HepG2 (cell line): ENCODE data around the gene SLC4A11. TPM values are rescaled to one million over a fixed set of nuclear protein-coding genes. Genes with fewer than 3 reads are reported as not detected.
A peak's percentile ranks its signal among the peaks of the same experiment; 100 is the strongest.

Source experiments
- JUN ChIP-seq: sonication (generic); formaldehyde crosslinking; IDR thresholded peaks from 2 replicates; pipeline ENCODE4 v1.4.0; 2020; ENCODE audit warnings: mild to moderate bottlenecking, missing genetic modification reagents
- JUNB ChIP-seq: sonication (generic); formaldehyde crosslinking; IDR thresholded peaks from 2 replicates; pipeline ENCODE4 v1.8.0; 2022; ENCODE audit warnings: missing genetic modification reagents, mild to moderate bottlenecking, borderline replicate concordance
- SMARCE1 ChIP-seq: fragments of 450-650 bp; IDR thresholded peaks from 2 replicates; pipeline ENCODE4 v1.6.1; 2017; ENCODE audit warnings: borderline replicate concordance
- SP1 ChIP-seq, 2 experiments: fragments of 450-650 bp in 1 of 2; sonication (generic) in 1 of 2; formaldehyde crosslinking in 1 of 2; IDR thresholded peaks; 2 replicates each; pipeline versions ENCODE4 v1.4.0 to v1.6.1; 2016 to 2020; ENCODE audit warnings: missing genetic modification reagents in 1 of 2
- TBX3 ChIP-seq: fragments of 450-650 bp; IDR thresholded peaks from 2 replicates; pipeline ENCODE4 v1.6.1; 2017; ENCODE audit warnings: antibody characterized with exemption, mild to moderate bottlenecking, inconsistent platforms, borderline replicate concordance
- TCF12 ChIP-seq, 2 experiments: fragments of 450-650 bp in 1 of 2; sonication (generic) in 1 of 2; formaldehyde crosslinking in 1 of 2; IDR thresholded peaks; 2 replicates each; pipeline versions ENCODE4 v1.6.1 to v1.8.0; 2017 to 2022; ENCODE audit warnings: antibody characterized with exemption in 1 of 2, mild to moderate bottlenecking in 1 of 2, missing genetic modification reagents in 1 of 2, moderate library complexity in 1 of 2
- TOE1 ChIP-seq: sonication (generic); formaldehyde crosslinking; IDR thresholded peaks from 2 replicates; pipeline ENCODE4 v1.4.0; 2020; ENCODE audit warnings: mild to moderate bottlenecking, missing genetic modification reagents
- TRAFD1 ChIP-seq: sonication (generic); formaldehyde crosslinking; IDR thresholded peaks from 2 replicates; pipeline ENCODE4 v1.5.1; 2020; ENCODE audit warnings: missing genetic modification reagents, mild to moderate bottlenecking, borderline replicate concordance
- ZBTB39 ChIP-seq: sonication (generic); formaldehyde crosslinking; IDR thresholded peaks from 2 replicates; pipeline ENCODE4 v1.5.0; 2020; ENCODE audit warnings: missing genetic modification reagents
- ZNF142 ChIP-seq: sonication (generic); formaldehyde crosslinking; IDR thresholded peaks from 2 replicates; pipeline ENCODE4 v1.4.0; 2020; ENCODE audit warnings: missing genetic modification reagents
- ZNF451 ChIP-seq: sonication (generic); formaldehyde crosslinking; IDR thresholded peaks from 2 replicates; pipeline ENCODE4 v1.5.0; 2020; ENCODE audit warnings: mild to moderate bottlenecking, missing genetic modification reagents
- ZNF644 ChIP-seq: IDR thresholded peaks from 2 replicates; pipeline ENCODE4 v1.6.1; 2016; ENCODE audit warnings: low read depth
- ZNF691 ChIP-seq: sonication (generic); formaldehyde crosslinking; IDR thresholded peaks from 2 replicates; pipeline ENCODE4 v1.4.0; 2020; ENCODE audit warnings: missing genetic modification reagents, low read depth, mild to moderate bottlenecking, borderline replicate concordance
- ZNF776 ChIP-seq: sonication (generic); formaldehyde crosslinking; IDR thresholded peaks from 2 replicates; pipeline ENCODE4 v1.4.0; 2020; ENCODE audit warnings: mild to moderate bottlenecking, missing genetic modification reagents
- ZNF780A ChIP-seq: sonication (generic); formaldehyde crosslinking; IDR thresholded peaks from 2 replicates; pipeline ENCODE4 v1.8.0; 2022; ENCODE audit warnings: mild to moderate bottlenecking, missing genetic modification reagents, moderate library complexity
- polyA plus RNA-seq, 8 experiments: library from polyadenylated mRNA; depleted of rRNA in 3 of 8; stranded (reverse) in 7 of 8; unstranded in 1 of 8; fragments of >200 nt; fragmentation: Illumina TruSeq in 4 of 8; extraction: Trizol in 4 of 8; gene quantifications; 2 replicates each; pipeline versions ENCODE4 v1.2.1 to v1.2.3, GENCODE V29; 2011 to 2016; ENCODE audit warnings: low read depth in 4 of 8, missing spikeins in 1 of 8, mixed read lengths in 1 of 8; ENCODE audit not compliant: insufficient read depth in 1 of 8
- total RNA-seq, 5 experiments: library from RNA; depleted of rRNA; stranded (reverse); fragments of >200 nt; fragmentation: Illumina TruSeq; extraction: Trizol; gene quantifications; 2 replicates each; pipeline ENCODE4 v1.2.3, GENCODE V29; 2016; ENCODE audit warnings: low read depth in 1 of 5

Gene SLC4A11
- total and polyA plus RNA-seq, 2 of the 13 experiments (the other 11 are each of a cell fraction or from before 2014, with no cell fraction given) = 3.9 to 27.0 TPM

- TF ChIP-seq TRAFD1 (CRISPR knock-in tag) (no peak), TBX3 (no peak), ZNF691 (CRISPR knock-in tag) (0 out of 2 replicates have a peak, but pooled peaks have one; percentile 10), ZNF780A (no peak), ZNF644 (CRISPR knock-in tag) (no peak), TOE1 (CRISPR knock-in tag) (no peak), TCF12 (IDR thresholded peaks at IDR 0.05) (no peak), TCF12 (CRISPR knock-in tag; IDR thresholded peaks at IDR 0.05) (no peak), ZNF142 (CRISPR knock-in tag) (no peak), JUN (no peak), ZBTB39 (CRISPR knock-in tag) (no peak), ZNF776 (peak; percentile 25; the same call in 1 of the 2 replicates), SMARCE1 (no peak), SP1 (IDR thresholded peaks at IDR 0.05) (no peak), SP1 (CRISPR knock-in tag; IDR thresholded peaks at IDR 0.05) (no peak), JUNB (CRISPR knock-in tag) (no peak), ZNF451 (CRISPR knock-in tag) (0 out of 2 replicates have a peak, but pooled peaks have one; percentile 44)
Measured at GRCh38 chr20:3248167-3248992, 9.4 kb upstream of the SLC4A11 start (continued).
